GM13977 (cell line): ENCODE measurements around the gene DEFB114.

Experiments used
- DNase-seq: peaks from one replicate; pipeline ENCODE4 v3.0.0; 2012; ENCODE audit warnings: low spot score
- in situ Hi-C: fragments of 300-500 bp; cut with MboI; formaldehyde crosslinking; loops from one replicate; pipeline ENCODE4 v1.12.0; 2022; ENCODE audit warnings: low sequenced_read_pairs, low pct_unique_long_range_greater_than_20kb, mixed read lengths, inconsistent platforms; ENCODE audit not compliant: unreplicated experiment
- TF ChIP-seq, protein P1 (sequence below): IDR thresholded peaks from 2 replicates; pipeline ENCODE4 v1.5.1; 2012; ENCODE audit warnings: mild to moderate bottlenecking, control low read depth; ENCODE audit not compliant: insufficient read depth; ENCODE audit errors: extremely low read depth, missing control alignments

The DEFB114 gene

GRCh38 chr6:49964064-49964463 lies at the start of gene DEFB114:
Gene DEFB114 (minus strand): TSS chr6:49964164. CDS start chr6:49964105, 59 bp downstream.
- in situ Hi-C loops: no loop called here
- DNase-seq: no peak
- TF ChIP-seq, protein P1, sequence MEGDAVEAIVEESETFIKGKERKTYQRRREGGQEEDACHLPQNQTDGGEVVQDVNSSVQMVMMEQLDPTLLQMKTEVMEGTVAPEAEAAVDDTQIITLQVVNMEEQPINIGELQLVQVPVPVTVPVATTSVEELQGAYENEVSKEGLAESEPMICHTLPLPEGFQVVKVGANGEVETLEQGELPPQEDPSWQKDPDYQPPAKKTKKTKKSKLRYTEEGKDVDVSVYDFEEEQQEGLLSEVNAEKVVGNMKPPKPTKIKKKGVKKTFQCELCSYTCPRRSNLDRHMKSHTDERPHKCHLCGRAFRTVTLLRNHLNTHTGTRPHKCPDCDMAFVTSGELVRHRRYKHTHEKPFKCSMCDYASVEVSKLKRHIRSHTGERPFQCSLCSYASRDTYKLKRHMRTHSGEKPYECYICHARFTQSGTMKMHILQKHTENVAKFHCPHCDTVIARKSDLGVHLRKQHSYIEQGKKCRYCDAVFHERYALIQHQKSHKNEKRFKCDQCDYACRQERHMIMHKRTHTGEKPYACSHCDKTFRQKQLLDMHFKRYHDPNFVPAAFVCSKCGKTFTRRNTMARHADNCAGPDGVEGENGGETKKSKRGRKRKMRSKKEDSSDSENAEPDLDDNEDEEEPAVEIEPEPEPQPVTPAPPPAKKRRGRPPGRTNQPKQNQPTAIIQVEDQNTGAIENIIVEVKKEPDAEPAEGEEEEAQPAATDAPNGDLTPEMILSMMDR: no peak

- in situ Hi-C loops: no loop called here
These were observed 43.9 kb upstream of the DEFB114 start for GRCh38 chr6:50007819-50008218.

DNA sequence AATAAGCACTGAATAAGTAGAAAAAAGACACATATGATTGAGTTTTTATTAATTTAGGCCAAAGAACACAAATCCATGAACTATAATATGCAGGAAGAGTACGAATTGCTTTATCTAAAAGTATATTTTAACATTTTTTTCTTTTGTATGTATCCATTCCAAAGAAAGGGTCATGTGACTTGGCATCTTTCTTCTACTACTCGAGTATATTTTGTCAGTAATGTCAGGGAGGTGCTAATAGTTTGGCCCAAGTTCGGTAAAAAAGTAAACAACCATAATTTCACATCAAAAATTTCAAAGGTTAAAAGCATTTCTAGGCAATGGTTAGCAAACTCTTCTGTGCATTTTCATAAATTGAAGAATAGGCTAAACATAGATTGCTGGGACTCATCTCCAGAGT lies 39.2 kb upstream of the DEFB114 start:
- in situ Hi-C loops: no loop called here
- DNase-seq: no peak
- TF ChIP-seq, protein P1: no peak

More at GRCh38 chr6:50007819-50008218, 43.9 kb upstream of the DEFB114 start:
- TF ChIP-seq, protein P1: no peak
- DNase-seq: no peak

GRCh38 chr6:49995278-49995677 lies 31.3 kb upstream of the DEFB114 start:
- in situ Hi-C loops: no loop called here
- TF ChIP-seq, protein P1: no peak
- no peak for DNase-seq

DNA sequence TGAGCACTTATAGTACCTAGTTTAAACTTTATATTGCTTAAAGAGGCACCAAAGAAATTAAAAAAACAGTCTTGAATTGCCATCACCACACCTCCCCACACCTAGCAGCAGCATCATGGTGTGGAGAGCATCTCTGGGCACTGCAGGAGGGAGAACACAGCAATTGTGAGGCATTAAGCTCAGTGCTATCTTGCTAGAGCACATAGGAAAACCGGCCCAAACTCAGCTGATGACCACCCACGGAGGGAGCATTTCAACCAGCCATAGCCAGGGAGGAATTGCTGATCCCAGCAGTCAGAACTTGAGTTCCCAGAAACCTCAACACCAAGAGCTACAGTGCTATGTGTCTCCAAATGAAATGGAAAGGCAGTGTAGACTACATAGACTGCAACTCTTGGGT lies 24.9 kb upstream of the DEFB114 start:
- TF ChIP-seq, protein P1: no peak
- no peak for DNase-seq
- in situ Hi-C loops: no loop called here

- TF ChIP-seq, protein P1: no peak
- no peak for DNase-seq
- in situ Hi-C loops: no loop called here
These were observed 23.8 kb upstream of the DEFB114 start for GRCh38 chr6:49987749-49988148.

GRCh38 chr6:49986551-49986950 lies 22.6 kb upstream of the DEFB114 start:
- in situ Hi-C loops: no loop called here
- DNase-seq: no peak
- TF ChIP-seq, protein P1: no peak
